ENCODE results near the gene USHBP1. TPM values are rescaled to one million over a fixed set of nuclear protein-coding genes. Genes with fewer than 3 reads are reported as not detected.

USHBP1 gene
- polyA plus RNA-seq, 1 donor from 2014 or later: 0.59 TPM

DNA sequence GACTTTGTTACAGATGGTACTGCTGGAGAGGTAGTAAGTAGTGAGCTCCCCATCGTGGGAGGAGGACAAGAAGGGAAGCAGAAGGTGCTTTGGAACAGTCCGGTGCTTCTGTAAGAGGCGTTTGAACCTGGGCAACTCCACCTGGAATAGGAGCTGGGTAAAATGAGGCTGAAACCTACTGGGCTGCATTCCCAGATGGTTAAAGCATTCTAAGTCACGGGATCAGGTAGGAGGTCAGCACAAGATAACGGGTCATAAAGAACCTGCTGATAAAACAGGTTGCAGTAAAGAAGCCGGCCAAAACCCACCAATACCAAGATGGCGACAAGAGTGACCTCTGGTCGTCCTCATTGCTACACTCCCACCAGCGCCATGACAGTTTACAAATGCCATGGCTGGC, 22.2 kb upstream of the USHBP1 start:
- Histone ChIP-seq H3K27ac (ENCODE audit: low read length) (no peak overlapping the region), H3F3A (ENCODE audit: insufficient read depth, low read length, poor library complexity, severe bottlenecking) (no peaks in the 10 kb centered on the region), H3K27me3 (ENCODE audit: insufficient read depth, low read depth, low read length) (peaks cover 8% of the 10 kb centered on the region), H3K9me2 (ENCODE audit: insufficient read depth, low read length) (no peaks in the 10 kb centered on the region), H2AFZ (ENCODE audit: low read depth, low read length) (no peak overlapping the region), H3K79me2 (replicated peaks; ENCODE audit: insufficient read depth, low read length) (no peaks in the 10 kb centered on the region), H3K36me3 (ENCODE audit: insufficient read depth, low read length) (no peaks in the 10 kb centered on the region), H3K9ac (ENCODE audit: low read length) (no peak overlapping the region), H3K4me3 (ENCODE audit: low read length) (no peak overlapping the region), H4K20me1 (ENCODE audit: insufficient read depth) (no peaks in the 10 kb centered on the region), H3K4me2 (ENCODE audit: low read length) (no peak overlapping the region), H3K9me3 (ENCODE audit: low read length) (no peaks in the 10 kb centered on the region)
- no peak for TF ChIP-seq SMC3 (conservative IDR thresholded peaks at IDR 0.05; ENCODE audit: poor library complexity)
- no peak for TF ChIP-seq TAF1 (IDR thresholded peaks at IDR 0.05; ENCODE audit: low read depth)
- no peak for TF ChIP-seq MXI1 (conservative IDR thresholded peaks at IDR 0.05; ENCODE audit: poor library complexity, severe bottlenecking)
- TF ChIP-seq, protein P1, sequence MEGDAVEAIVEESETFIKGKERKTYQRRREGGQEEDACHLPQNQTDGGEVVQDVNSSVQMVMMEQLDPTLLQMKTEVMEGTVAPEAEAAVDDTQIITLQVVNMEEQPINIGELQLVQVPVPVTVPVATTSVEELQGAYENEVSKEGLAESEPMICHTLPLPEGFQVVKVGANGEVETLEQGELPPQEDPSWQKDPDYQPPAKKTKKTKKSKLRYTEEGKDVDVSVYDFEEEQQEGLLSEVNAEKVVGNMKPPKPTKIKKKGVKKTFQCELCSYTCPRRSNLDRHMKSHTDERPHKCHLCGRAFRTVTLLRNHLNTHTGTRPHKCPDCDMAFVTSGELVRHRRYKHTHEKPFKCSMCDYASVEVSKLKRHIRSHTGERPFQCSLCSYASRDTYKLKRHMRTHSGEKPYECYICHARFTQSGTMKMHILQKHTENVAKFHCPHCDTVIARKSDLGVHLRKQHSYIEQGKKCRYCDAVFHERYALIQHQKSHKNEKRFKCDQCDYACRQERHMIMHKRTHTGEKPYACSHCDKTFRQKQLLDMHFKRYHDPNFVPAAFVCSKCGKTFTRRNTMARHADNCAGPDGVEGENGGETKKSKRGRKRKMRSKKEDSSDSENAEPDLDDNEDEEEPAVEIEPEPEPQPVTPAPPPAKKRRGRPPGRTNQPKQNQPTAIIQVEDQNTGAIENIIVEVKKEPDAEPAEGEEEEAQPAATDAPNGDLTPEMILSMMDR (IDR thresholded peaks at IDR 0.05; ENCODE audit: poor library complexity, severe bottlenecking): no peak
- no peak for TF ChIP-seq POLR2AphosphoS5 (IDR thresholded peaks at IDR 0.05)
- no peak for TF ChIP-seq EP300 (conservative IDR thresholded peaks at IDR 0.05; ENCODE audit: poor library complexity, severe bottlenecking)
- TF ChIP-seq, protein P2, sequence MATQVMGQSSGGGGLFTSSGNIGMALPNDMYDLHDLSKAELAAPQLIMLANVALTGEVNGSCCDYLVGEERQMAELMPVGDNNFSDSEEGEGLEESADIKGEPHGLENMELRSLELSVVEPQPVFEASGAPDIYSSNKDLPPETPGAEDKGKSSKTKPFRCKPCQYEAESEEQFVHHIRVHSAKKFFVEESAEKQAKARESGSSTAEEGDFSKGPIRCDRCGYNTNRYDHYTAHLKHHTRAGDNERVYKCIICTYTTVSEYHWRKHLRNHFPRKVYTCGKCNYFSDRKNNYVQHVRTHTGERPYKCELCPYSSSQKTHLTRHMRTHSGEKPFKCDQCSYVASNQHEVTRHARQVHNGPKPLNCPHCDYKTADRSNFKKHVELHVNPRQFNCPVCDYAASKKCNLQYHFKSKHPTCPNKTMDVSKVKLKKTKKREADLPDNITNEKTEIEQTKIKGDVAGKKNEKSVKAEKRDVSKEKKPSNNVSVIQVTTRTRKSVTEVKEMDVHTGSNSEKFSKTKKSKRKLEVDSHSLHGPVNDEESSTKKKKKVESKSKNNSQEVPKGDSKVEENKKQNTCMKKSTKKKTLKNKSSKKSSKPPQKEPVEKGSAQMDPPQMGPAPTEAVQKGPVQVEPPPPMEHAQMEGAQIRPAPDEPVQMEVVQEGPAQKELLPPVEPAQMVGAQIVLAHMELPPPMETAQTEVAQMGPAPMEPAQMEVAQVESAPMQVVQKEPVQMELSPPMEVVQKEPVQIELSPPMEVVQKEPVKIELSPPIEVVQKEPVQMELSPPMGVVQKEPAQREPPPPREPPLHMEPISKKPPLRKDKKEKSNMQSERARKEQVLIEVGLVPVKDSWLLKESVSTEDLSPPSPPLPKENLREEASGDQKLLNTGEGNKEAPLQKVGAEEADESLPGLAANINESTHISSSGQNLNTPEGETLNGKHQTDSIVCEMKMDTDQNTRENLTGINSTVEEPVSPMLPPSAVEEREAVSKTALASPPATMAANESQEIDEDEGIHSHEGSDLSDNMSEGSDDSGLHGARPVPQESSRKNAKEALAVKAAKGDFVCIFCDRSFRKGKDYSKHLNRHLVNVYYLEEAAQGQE (IDR thresholded peaks at IDR 0.05; ENCODE audit: borderline replicate concordance): no peak
- TF ChIP-seq RAD21 (conservative IDR thresholded peaks at IDR 0.05): no peak

DNA sequence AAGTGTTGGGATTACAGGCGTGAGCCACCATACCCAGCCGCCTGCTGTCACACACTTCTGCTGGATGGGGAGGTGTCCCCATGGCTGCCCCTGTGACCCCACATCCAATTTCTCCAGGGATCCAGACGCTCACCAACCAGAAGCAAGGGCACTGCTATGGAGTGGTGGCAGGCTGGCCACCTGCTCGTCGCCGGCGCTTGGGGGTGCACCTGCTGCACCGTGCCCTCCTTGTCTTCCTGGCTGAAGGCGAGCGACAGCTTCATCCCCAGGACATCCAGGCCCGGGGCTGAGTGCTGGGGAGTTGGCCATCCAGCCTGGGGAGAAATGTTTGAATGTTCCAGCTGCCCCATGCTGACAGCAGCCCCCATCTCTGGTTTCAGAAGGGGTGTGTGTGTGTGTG, 21.7 kb upstream of the USHBP1 start:
- no peaks in the 10 kb centered on the region for H3K9me2 ChIP-seq (ENCODE audit: insufficient read depth, low read length)
- no peak overlapping the region for H3K9ac ChIP-seq (ENCODE audit: low read length)
- H3K4me3 ChIP-seq (ENCODE audit: low read length): no peak overlapping the region
- no peak overlapping the region for H2AFZ ChIP-seq (ENCODE audit: low read depth, low read length)
- H3K36me3 ChIP-seq (ENCODE audit: insufficient read depth, low read length): no peaks in the 10 kb centered on the region
- H4K20me1 ChIP-seq (ENCODE audit: insufficient read depth): no peaks in the 10 kb centered on the region
- H3K79me2 ChIP-seq (replicated peaks; ENCODE audit: insufficient read depth, low read length): no peaks in the 10 kb centered on the region
- no peak overlapping the region for H3K4me2 ChIP-seq (ENCODE audit: low read length)
- H3K27ac ChIP-seq (ENCODE audit: low read length): no peak overlapping the region
- H3K27me3 ChIP-seq (ENCODE audit: insufficient read depth, low read depth, low read length): peaks cover 12% of the 10 kb centered on the region
- H3K9me3 ChIP-seq (ENCODE audit: low read length): no peaks in the 10 kb centered on the region
- H3F3A ChIP-seq (ENCODE audit: insufficient read depth, low read length, poor library complexity, severe bottlenecking): no peaks in the 10 kb centered on the region
- TF ChIP-seq MXI1 (conservative IDR thresholded peaks at IDR 0.05; ENCODE audit: poor library complexity, severe bottlenecking) (no peak), EP300 (conservative IDR thresholded peaks at IDR 0.05; ENCODE audit: poor library complexity, severe bottlenecking) (no peak), SMC3 (conservative IDR thresholded peaks at IDR 0.05; ENCODE audit: poor library complexity) (no peak), EZH2 (IDR thresholded peaks at IDR 0.05; ENCODE audit: borderline replicate concordance, insufficient read depth, low read length, poor library complexity, severe bottlenecking) (no peak), TAF1 (IDR thresholded peaks at IDR 0.05; ENCODE audit: low read depth) (no peak), RAD21 (conservative IDR thresholded peaks at IDR 0.05) (no peak), POLR2AphosphoS5 (IDR thresholded peaks at IDR 0.05) (no peak)
- TF ChIP-seq, protein P2 (IDR thresholded peaks at IDR 0.05; ENCODE audit: borderline replicate concordance): no peak
- TF ChIP-seq, protein P1 (IDR thresholded peaks at IDR 0.05; ENCODE audit: poor library complexity, severe bottlenecking): no peak
